Activated CD4-positive, alpha-beta T cell treated with anti-CD3 and anti-CD28 coated beads, Interleukin-2, amount 10 ng/mL, durations not matched to agents 24 days and 14 days (primary cell): ENCODE data around the gene PLA2G4A. TPM values are rescaled to one million over a fixed set of nuclear protein-coding genes. Genes with fewer than 3 reads are reported as not detected.
A peak's percentile ranks its signal among the peaks of the same experiment; 100 is the strongest.

Experiments
- DNase-seq: peaks from one replicate; pipeline ENCODE4 v3.0.0; 2022
- H3K27ac Mint-ChIP-seq: one replicate; pipeline ENCODE4 v1.8.0; 2022; ENCODE audit warnings: mild to moderate bottlenecking, mixed read lengths
- H3K27me3 Mint-ChIP-seq: one replicate; pipeline ENCODE4 v1.8.0; 2022; ENCODE audit warnings: mixed read lengths
- H3K36me3 Mint-ChIP-seq: one replicate; pipeline ENCODE4 v1.8.0; 2022; ENCODE audit warnings: low read depth, mild to moderate bottlenecking, mixed read lengths
- H3K4me1 Mint-ChIP-seq: one replicate; pipeline ENCODE4 v1.8.0; 2021; ENCODE audit warnings: mixed read lengths
- H3K4me3 Mint-ChIP-seq: one replicate; pipeline ENCODE4 v1.8.0; 2022; ENCODE audit warnings: mild to moderate bottlenecking, moderate library complexity, mixed read lengths
- H3K9me3 Mint-ChIP-seq: one replicate; pipeline ENCODE4 v1.8.0; 2021; ENCODE audit warnings: mixed read lengths
- intact Hi-C: fragments of 100-400 bp; cut with micrococcal nuclease; formaldehyde crosslinking; loops from one replicate; pipeline ENCODE4 v1.15.1; 2023
- total RNA-seq: library from RNA; stranded (reverse); gene quantifications from 2 replicates; pipeline ENCODE4 v1.2.3, GENCODE V29; 2022

The PLA2G4A gene
- total RNA-seq, 1 donor from 2014 or later: 0.44 TPM

GRCh38 chr1:186806477-186806876, 22.3 kb upstream of the PLA2G4A start:
- no peak overlapping the region for H3K4me3 Mint-ChIP-seq
- H3K9me3 Mint-ChIP-seq: no peaks in the 10 kb centered on the region
- peaks cover 5% of the 10 kb centered on the region for H3K27me3 Mint-ChIP-seq
- no peak for DNase-seq
- H3K4me1 Mint-ChIP-seq: no peaks in the 10 kb centered on the region
- no peak overlapping the region for H3K27ac Mint-ChIP-seq
- intact Hi-C loops: loop anchor here (5.0 kb wide), 2 partner anchors 84 to 199 kb away; no protein-coding TSS in a partner anchor
- H3K36me3 Mint-ChIP-seq: no peaks in the 10 kb centered on the region

- Mint-ChIP-seq H3K4me3 (no peak overlapping the region), H3K27me3 (peaks cover 5% of the 10 kb centered on the region)
- intact Hi-C loops: loop anchor here (5.0 kb wide), 2 partner anchors 85 to 200 kb away; no protein-coding TSS in a partner anchor
Measured at GRCh38 chr1:186807163-186807562, 21.6 kb upstream of the PLA2G4A start.

GRCh38 chr1:186811892-186812291, 16.9 kb upstream of the PLA2G4A start:
- intact Hi-C loops: no loop called here
- no peak for DNase-seq
- Mint-ChIP-seq H3K27ac (no peak overlapping the region), H3K9me3 (no peaks in the 10 kb centered on the region), H3K27me3 (no peaks in the 10 kb centered on the region), H3K4me3 (no peak overlapping the region), H3K36me3 (no peaks in the 10 kb centered on the region), H3K4me1 (no peaks in the 10 kb centered on the region)

More at GRCh38 chr1:186807163-186807562, 21.6 kb upstream of the PLA2G4A start:
- Mint-ChIP-seq H3K4me1 (no peaks in the 10 kb centered on the region), H3K9me3 (no peaks in the 10 kb centered on the region), H3K36me3 (no peaks in the 10 kb centered on the region), H3K27ac (no peak overlapping the region)
- DNase-seq: no peak

- Mint-ChIP-seq H3K4me3 (no peak overlapping the region), H3K9me3 (no peaks in the 10 kb centered on the region), H3K4me1 (no peaks in the 10 kb centered on the region), H3K27me3 (no peaks in the 10 kb centered on the region), H3K27ac (no peak overlapping the region), H3K36me3 (no peaks in the 10 kb centered on the region)
- DNase-seq: no peak
- intact Hi-C loops: no loop called here
Measured at GRCh38 chr1:186812570-186812969, 16.2 kb upstream of the PLA2G4A start.

GRCh38 chr1:186813420-186813819, 15.3 kb upstream of the PLA2G4A start:
- no peaks in the 10 kb centered on the region for H3K9me3 Mint-ChIP-seq
- H3K4me1 Mint-ChIP-seq: no peaks in the 10 kb centered on the region
- peaks cover 5% of the 10 kb centered on the region for H3K27me3 Mint-ChIP-seq
- no peak overlapping the region for H3K27ac Mint-ChIP-seq
- no peak overlapping the region for H3K4me3 Mint-ChIP-seq
- H3K36me3 Mint-ChIP-seq: no peaks in the 10 kb centered on the region
- no peak for DNase-seq
- intact Hi-C loops: no loop called here

GRCh38 chr1:186819126-186819525, 9.6 kb upstream of the PLA2G4A start:
- H3K4me3 Mint-ChIP-seq: no peak overlapping the region
- H3K27ac Mint-ChIP-seq: no peak overlapping the region
- intact Hi-C loops: no loop called here
- DNase-seq: no peak
- no peaks in the 10 kb centered on the region for H3K36me3 Mint-ChIP-seq
- H3K4me1 Mint-ChIP-seq: no peaks in the 10 kb centered on the region
- peaks cover 10% of the 10 kb centered on the region for H3K27me3 Mint-ChIP-seq
- no peaks in the 10 kb centered on the region for H3K9me3 Mint-ChIP-seq

GRCh38 chr1:186819563-186819962, 9.2 kb upstream of the PLA2G4A start:
- intact Hi-C loops: no loop called here
- H3K27ac Mint-ChIP-seq: no peak overlapping the region
- no peaks in the 10 kb centered on the region for H3K36me3 Mint-ChIP-seq
- H3K9me3 Mint-ChIP-seq: no peaks in the 10 kb centered on the region
- H3K27me3 Mint-ChIP-seq: peaks cover 10% of the 10 kb centered on the region
- H3K4me1 Mint-ChIP-seq: no peaks in the 10 kb centered on the region
- H3K4me3 Mint-ChIP-seq: no peak overlapping the region
- DNase-seq: no peak

GRCh38 chr1:186829686-186830587, 1.2 kb downstream of the PLA2G4A start:
- no peaks in the 10 kb centered on the region for H3K9me3 Mint-ChIP-seq
- H3K27ac Mint-ChIP-seq: no peak overlapping the region
- no peaks in the 10 kb centered on the region for H3K36me3 Mint-ChIP-seq
- DNase-seq: no peak
- H3K4me1 Mint-ChIP-seq: peaks cover 7% of the 10 kb centered on the region
- H3K27me3 Mint-ChIP-seq: peaks cover 28% of the 10 kb centered on the region
- H3K4me3 Mint-ChIP-seq: peak overlapping the region; percentile 81
- intact Hi-C loops: no loop called here

- Mint-ChIP-seq H3K4me3 (no peak overlapping the region), H3K9me3 (no peaks in the 10 kb centered on the region)
- intact Hi-C loops: no loop called here
Measured at GRCh38 chr1:186831168-186831567, 2.4 kb downstream of the PLA2G4A start.

GRCh38 chr1:186834399-186834958, 5.7 kb downstream of the PLA2G4A start:
- H3K9me3 Mint-ChIP-seq: no peaks in the 10 kb centered on the region

More at GRCh38 chr1:186831168-186831567, 2.4 kb downstream of the PLA2G4A start:
- peaks cover 7% of the 10 kb centered on the region for H3K4me1 Mint-ChIP-seq
- peaks cover 26% of the 10 kb centered on the region for H3K27me3 Mint-ChIP-seq
- H3K27ac Mint-ChIP-seq: no peak overlapping the region
- H3K36me3 Mint-ChIP-seq: no peaks in the 10 kb centered on the region
- DNase-seq: no peak

GRCh38 chr1:186835448-186835847, 6.7 kb downstream of the PLA2G4A start:
- no peak overlapping the region for H3K4me3 Mint-ChIP-seq
- no peak for DNase-seq
- H3K27me3 Mint-ChIP-seq: peaks cover 13% of the 10 kb centered on the region
- no peaks in the 10 kb centered on the region for H3K36me3 Mint-ChIP-seq
- no peak overlapping the region for H3K27ac Mint-ChIP-seq
- intact Hi-C loops: no loop called here
- no peaks in the 10 kb centered on the region for H3K4me1 Mint-ChIP-seq
- no peaks in the 10 kb centered on the region for H3K9me3 Mint-ChIP-seq

More at GRCh38 chr1:186834399-186834958, 5.7 kb downstream of the PLA2G4A start:
- no peak for DNase-seq
- H3K36me3 Mint-ChIP-seq: no peaks in the 10 kb centered on the region
- no peak overlapping the region for H3K4me3 Mint-ChIP-seq
- peaks cover 20% of the 10 kb centered on the region for H3K27me3 Mint-ChIP-seq
- H3K4me1 Mint-ChIP-seq: no peaks in the 10 kb centered on the region
- intact Hi-C loops: no loop called here
- H3K27ac Mint-ChIP-seq: no peak overlapping the region

GRCh38 chr1:186837806-186838205, 9.1 kb downstream of the PLA2G4A start:
- intact Hi-C loops: no loop called here
- H3K27ac Mint-ChIP-seq: no peak overlapping the region
- DNase-seq: no peak
- no peaks in the 10 kb centered on the region for H3K4me1 Mint-ChIP-seq
- H3K9me3 Mint-ChIP-seq: no peaks in the 10 kb centered on the region
- H3K36me3 Mint-ChIP-seq: no peaks in the 10 kb centered on the region
- peaks cover 12% of the 10 kb centered on the region for H3K27me3 Mint-ChIP-seq
- no peak overlapping the region for H3K4me3 Mint-ChIP-seq

GRCh38 chr1:186838380-186839040, 9.8 kb downstream of the PLA2G4A start:
- H3K27me3 Mint-ChIP-seq: peaks cover 12% of the 10 kb centered on the region
- H3K4me1 Mint-ChIP-seq: no peaks in the 10 kb centered on the region
- intact Hi-C loops: no loop called here
- H3K4me3 Mint-ChIP-seq: no peak overlapping the region
- DNase-seq: no peak
- H3K9me3 Mint-ChIP-seq: no peaks in the 10 kb centered on the region
- no peak overlapping the region for H3K27ac Mint-ChIP-seq
- no peaks in the 10 kb centered on the region for H3K36me3 Mint-ChIP-seq

- H3K9me3 Mint-ChIP-seq: no peaks in the 10 kb centered on the region
- no peak overlapping the region for H3K4me3 Mint-ChIP-seq
- intact Hi-C loops: no loop called here
- no peaks in the 10 kb centered on the region for H3K36me3 Mint-ChIP-seq
- no peaks in the 10 kb centered on the region for H3K4me1 Mint-ChIP-seq
- H3K27me3 Mint-ChIP-seq: peaks cover 8% of the 10 kb centered on the region
- DNase-seq: no peak
- no peak overlapping the region for H3K27ac Mint-ChIP-seq
Measured at GRCh38 chr1:186839041-186839400, 10.3 kb downstream of the PLA2G4A start.
